TTC549 (cell line): ENCODE measurements around the gene MEF2C.

Experiments used
- FAIRE-seq: peaks from 2 replicates; lab custom pipeline; 2012; peaks lifted over from hg19 to GRCh38; lab: Jason Lieb, UNC

Gene MEF2C

DNA sequence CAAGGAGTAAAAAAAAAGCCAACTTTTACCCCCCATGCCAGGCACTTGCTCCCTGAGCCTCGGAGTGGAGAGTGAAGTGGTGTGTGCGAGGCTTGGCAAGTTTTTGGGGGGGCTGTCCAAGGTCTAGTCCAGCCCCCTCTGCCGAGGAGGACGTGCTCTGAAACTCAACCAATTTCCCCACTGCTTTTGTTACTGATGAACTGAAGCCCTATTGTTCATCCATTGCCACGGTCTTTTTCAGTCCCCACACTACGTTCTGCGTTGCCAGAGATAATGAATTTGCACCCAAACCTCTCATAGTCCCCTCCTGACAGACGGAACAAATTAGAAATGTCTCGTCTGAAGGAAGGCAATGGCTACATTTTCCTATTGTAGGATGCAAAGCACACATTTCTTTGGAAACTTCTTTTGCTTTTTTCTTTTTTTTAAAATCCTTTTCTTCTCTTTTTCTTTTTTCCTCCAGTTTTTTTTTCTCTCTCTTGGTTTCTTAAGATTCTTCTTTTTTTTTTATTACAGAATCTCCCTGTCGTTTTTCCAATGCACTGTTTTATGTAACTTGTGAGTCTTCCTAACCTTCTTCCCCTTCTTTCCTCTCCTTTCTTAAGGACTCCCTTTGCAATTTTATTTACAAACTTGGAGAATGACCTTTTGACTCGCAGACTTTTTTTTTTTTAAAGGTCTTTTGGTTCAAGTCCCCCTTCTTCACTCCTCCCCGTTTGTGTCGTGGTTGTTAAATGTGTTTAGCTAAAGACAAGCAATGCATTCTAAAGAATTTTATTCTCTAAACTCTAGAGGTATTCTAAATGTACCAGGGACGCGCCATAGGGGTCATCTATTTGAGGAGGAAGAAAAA is 209.5 kb downstream of the MEF2C start:
- no peak for FAIRE-seq

DNA sequence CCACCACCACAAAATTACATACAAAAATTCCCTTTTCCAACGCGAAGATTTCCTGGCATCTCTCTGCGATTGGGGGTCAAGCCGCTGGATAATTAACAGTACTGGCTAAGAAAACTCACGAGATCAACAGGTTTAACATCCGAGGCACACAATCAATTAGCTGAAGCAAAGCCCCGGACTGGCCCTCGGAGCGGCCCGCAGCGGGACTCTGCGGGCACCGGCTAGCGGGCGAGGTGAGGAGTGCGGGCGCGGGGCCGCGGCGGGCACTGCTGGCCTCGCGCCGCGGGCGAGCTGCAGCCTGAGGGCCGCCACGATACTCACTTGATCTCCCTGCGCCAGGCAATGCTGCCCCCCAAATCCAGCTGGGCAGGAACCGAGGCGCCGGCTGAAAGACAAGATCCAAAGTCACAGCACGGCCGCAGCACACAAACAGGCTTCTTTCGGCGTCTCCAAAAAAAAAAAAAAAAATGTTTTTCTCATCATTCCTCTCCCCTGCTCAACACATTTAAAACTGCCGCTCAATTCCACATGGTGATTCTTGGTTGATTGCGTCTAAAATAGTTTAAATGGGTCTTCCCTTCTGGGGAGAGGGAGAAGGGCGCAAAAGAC is 210.2 kb downstream of the MEF2C start:
- no peak for FAIRE-seq

DNA sequence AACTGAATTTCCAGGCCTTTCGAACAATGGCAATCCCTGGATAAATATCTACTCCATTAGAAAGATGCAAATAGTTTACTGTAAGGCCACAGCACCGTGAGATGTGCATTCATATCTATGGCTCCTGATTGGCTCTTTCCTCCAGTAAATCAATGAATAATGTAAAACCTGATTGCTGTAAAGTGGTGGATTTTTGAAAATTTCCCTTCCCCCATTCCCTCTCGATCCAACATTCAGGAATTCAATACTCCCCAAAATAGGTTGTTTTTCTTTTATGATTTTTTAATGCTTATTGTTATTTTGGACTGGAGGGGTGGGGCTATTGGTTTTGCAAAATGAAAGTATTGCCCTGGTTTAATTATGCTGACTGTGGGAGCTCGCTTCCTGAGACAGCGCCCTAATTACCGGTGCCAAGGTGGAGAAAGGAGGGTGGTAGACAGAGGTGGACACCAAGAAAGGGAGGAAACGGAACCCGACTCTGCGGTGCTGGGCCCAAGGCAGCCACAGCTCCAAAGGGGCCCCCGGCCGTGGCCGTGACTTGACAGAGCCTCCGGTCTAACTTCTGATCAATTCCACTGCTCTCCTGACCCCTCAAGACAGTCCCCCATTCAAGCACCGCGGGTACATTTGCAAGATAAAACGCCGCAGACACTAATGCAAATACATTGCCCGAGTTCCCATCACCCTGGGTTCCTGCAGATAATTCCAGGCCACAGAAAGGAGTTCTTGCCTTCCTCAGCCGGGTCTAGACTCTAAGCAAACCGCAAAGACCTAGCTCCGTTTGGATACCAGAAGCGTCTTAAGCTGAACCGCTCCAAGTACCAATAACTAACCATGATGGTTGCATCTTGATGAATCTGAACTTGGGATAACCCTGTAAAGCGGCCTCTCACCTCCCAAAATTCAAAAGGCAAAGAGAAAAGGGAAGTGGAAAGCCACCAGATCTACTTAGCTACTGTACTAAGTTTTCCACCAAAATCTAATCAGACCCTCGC is 211.2 kb downstream of the MEF2C start:
- FAIRE-seq: no peak

DNA sequence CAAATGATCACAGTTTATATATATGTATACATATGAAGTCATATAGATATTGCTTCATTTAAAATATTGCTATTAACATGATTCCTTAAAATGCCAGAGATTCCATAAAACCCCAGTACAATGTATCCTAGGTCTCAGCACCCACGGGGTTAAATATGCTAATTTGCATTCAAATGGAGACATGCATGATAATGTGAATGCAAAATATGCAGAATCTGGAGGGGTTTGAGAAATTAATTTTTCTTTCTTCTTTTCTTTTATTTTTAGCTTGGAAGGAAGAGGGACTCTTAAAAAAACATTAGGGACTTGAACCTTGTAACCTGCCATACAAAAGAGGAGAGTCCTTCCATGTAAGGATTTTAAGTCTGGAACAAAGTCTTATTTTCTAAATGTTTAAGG is 211.9 kb downstream of the MEF2C start:
- FAIRE-seq: no peak

DNA sequence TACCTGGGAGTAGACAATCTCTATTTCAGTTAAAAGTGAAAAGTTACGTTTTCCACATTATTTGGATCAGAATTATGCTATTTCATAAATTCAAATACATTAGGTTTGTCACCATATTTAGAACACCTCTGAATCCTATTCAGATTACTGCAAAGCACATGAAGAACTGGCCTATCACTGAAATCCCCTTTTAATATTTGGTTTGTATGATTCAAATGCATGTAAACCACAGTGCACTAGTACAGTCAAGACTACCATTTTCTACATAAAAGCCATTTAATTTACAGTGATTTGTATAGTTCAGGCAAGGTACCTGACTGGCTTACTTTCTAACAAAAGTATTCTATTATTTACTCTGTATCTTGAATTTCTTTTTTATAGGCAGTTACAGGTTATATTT is 212.5 kb downstream of the MEF2C start:
- FAIRE-seq: no peak

DNA sequence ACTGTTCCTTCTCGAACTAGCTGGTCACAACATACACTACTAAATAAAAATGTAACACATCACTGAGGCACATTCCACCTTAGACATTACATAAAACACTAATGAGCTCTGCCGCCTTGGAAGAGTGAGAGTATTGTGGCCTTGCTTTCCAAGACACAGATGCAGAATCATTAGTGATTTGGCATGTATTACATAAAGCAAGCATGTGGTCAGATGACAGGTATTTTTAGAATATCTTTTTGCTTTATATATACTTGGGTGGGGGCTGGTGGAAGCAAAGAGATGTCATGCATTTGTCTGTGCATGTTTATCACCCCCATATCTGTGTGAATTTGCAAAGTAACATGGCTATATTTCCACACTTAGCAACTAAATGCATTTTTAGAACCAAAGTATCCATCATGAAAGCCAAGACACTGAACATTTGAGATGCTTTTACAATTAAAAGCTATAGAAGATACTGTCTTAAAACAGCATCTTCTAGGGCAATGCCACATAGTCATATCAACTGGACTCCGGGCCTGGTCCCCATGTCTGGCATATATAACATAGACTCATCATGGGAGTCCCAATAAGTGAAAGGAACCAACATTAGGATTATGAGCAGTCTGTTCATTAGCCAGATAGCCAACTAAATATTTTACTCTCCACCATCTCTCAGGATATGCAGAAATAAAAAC is 213.5 kb downstream of the MEF2C start:
- FAIRE-seq: no peak

DNA sequence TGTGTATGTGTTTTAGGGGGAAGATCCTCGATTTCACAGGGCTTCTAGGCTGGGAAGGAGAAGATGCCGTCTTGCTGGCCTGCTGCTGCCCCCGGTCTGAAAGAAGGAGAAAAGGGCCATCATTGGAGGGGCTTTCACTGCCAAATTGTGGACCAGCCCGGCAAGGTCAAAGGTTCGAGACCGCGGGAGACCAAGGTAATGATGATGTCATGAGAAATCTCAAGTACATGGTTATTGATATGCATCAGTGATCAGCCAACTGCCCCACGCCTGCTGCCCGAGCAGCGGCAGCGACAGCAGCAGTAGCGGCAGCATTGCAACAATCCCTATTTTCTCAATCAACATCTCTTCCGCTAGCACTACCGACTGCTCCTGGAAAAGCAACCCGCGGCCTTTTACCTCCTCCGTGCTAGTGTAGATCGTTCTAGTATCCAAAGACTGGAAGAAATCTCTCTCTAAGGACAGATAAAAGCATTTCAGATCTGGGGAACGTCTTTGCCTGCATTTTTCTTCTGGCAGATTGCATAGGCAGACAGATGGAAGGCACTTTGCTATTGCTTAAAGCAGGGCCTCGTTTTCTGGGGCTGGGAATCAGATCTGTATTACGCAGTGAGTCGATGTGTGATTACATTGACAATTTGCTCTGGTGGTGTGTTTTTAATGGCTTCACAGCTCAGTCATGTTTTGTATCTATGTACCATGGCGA is 215.3 kb downstream of the MEF2C start:
- no peak for FAIRE-seq
